Activated naive CD8-positive, alpha-beta T cell treated with anti-CD3 and anti-CD28 coated beads, Interleukin-2, amount 50 U/mL, for 16 hours (primary cell): ENCODE results near the gene COL23A1.

Source experiments
- DNase-seq: peaks from one replicate; pipeline ENCODE4 v3.0.0-alpha.2; 2020; ENCODE audit warnings: low read depth, low spot score

The COL23A1 gene

DNA sequence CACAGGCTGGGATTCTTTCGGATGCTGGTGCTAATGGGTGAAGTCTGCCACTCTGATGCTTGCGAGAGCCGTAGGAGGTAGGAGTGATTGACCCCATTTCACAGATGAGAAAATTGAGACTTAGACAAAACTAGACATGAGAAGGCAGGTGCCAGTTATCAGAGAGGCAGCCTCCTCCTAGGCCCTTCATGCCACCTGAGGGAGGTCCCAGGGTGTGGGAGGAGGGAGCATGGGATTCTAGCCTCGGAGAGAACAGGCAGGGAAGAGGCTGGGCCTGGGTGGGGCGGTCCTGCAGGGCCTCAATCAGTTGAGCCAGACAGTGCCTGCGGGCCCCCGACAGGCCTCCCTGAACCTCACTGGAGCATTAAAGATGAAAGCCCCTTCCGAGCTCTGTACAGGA lies 112.4 kb downstream of the COL23A1 start:
- no peak for DNase-seq

DNA sequence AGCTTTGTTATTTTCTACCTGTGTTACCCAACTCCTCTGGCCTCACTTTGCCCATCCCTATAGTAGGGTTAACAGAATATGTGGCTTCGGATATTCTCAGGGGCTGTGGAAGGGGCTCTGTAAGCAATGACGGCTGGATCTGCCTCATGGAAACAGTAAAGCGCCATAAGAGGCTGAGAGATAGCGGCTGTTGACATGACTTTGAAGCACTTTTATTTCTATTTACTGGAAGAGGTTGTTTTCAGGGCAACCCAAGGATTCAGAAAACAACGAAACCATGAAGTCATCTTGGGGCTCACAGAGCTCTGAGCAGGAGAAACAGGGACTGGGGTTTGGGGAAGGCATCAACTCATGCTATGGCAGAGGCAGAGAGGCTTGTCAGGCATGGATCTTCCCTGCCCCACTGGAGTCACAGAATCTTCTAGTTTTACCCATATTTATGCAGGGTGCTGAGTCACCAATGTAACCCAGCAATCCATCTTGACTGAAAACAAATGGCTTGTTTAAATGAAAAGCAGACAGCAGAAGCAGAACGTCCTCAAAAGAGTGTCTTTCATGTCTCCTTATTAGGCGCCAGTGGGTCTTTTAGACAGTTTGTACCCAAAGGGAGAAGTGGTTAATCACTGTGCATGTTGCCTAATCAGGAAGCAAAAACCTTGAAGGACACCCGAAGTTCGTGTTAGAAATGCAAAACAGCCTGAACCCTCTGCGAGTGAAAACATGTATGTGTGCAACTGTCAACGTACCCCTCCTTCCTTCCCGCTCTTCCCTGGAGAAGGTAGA lies 113.0 kb downstream of the COL23A1 start:
- DNase-seq: no peak

DNA sequence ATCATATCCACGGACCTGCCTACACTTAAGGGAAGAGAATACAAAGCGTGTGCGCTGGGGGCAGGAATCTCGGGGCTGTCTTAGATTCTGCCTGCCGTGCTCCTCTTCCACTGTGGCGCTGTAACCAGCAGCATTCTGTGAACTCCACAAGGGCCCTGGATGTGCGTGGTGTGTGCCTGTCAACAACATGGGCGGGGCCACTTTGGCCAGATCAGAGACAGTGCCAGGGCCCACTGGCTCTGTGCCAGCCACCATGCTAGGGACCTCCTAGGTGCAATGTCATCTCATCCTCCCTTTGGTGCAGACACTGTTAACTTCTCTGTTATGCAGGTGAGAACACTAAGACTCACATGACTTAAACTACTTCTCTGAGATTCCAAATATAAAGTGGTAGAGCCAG lies 113.7 kb downstream of the COL23A1 start:
- no peak for DNase-seq

DNA sequence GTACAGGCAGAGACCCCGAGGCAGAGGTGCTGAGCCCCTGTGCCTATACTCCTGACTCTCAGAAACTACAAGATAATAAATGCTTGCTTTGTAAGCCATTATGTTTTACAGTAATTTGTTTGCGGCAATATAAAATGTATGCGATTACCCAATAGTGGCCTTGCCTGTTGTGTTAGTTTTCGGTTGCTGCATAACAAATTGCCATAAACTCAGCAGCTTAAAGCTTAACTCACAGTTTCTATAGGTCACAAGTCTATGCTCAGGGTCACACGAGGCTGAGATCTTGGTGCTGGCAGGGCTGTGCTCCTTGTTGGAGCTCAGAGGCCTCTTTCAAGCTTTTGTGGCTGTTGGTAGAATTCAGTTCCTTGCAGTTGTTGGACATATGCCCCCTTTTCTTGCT lies 114.8 kb downstream of the COL23A1 start:
- no peak for DNase-seq

DNA sequence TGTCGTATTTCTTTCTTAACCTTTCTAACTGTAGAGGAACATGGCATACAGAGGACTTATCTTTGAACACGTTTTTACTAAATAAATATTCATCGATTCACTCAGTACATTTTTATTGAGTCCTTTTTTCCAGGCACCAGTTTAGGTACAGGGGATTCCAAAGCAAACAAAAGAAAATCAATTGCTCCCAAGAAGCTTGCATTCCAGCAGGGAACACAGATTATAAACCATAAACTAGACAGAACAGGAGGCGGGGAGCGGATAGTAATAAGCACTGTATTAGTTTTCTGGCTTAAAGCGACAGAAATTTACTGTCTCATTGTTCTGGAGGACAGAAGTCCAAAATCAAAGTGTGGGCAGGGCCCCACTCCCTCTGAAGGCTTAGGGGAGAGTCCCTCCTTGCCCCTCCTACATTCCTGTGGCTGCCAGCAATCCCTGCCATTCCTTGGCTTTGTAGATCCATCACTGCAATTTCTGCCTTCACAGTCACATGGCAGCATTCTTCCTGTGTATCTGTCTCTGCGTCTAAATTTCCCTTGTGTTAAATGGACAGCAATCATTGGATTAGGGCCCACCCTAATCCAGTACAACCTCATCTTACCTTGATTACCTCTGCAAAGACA lies 115.5 kb downstream of the COL23A1 start:
- DNase-seq: no peak

DNA sequence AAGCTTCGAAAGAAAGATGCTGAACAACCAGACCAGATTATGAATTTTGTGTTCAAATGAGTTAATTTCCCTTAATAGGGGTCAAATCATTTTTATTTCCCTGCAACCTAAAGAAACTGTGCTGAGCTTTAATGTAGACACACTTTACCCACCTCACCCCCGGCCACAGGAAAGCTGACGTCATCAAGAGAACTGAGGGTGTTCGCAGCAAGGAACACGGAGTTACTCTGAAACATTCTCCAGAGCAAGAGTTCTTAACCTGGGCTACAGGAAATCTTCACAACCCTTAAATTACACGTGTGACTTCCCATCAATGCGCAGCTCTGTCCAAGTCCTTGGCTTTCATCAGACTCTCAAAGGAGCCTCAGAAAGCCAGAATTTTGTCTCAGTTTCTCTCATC lies 116.3 kb downstream of the COL23A1 start:
- no peak for DNase-seq

DNA sequence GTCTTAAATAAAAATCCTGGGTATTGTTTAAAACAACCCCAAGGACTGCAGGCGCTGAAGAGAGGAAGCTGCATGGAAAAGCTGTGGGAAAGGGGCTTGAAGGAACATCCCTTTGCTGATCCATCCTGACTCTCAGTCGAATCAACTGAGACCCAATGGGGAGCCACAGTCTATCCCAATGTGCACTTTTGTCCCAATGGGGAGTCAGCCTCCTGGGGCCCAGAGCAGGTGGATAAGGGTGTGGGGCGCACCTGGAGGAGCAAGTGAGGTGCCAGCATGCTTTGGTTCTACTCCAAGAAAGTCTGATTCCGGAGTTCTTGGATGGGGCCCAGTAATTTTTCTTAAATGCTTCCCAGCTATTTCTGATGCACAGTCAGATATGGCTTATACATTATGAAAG lies 118.1 kb downstream of the COL23A1 start:
- no peak for DNase-seq

DNA sequence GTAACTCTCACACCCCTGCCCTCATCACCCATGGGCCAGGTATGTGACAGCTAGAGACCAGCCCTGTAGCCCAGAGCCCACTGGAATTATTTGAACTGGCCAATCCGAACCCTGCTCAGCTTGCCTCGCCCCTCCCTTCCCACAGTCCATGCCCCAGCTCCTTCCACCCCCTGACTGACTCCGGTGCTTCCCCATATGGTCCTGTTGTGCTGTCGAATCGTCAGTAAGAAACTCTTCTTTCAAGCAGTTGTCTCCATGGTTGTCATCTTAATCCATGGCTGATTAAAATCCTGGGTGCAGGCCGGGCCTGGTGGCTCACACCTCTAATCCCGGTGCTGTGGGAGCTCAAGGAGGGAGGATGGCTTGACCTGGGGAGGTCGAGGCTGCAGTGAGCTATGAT lies 118.5 kb downstream of the COL23A1 start:
- no peak for DNase-seq

DNA sequence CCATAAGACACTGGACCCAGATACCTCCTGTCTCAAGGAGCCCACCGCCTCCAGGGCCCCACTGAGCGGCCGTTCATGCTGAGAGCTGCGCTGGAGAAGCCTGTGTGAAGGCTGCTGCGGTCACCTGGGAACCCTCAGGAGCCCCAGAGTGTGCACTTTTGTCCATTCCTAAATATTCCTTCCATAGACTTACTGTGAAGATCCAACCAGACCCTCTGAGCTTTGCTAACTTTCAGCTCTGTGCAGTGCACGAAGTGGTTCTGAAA lies 119.5 kb downstream of the COL23A1 start:
- DNase-seq: no peak

DNA sequence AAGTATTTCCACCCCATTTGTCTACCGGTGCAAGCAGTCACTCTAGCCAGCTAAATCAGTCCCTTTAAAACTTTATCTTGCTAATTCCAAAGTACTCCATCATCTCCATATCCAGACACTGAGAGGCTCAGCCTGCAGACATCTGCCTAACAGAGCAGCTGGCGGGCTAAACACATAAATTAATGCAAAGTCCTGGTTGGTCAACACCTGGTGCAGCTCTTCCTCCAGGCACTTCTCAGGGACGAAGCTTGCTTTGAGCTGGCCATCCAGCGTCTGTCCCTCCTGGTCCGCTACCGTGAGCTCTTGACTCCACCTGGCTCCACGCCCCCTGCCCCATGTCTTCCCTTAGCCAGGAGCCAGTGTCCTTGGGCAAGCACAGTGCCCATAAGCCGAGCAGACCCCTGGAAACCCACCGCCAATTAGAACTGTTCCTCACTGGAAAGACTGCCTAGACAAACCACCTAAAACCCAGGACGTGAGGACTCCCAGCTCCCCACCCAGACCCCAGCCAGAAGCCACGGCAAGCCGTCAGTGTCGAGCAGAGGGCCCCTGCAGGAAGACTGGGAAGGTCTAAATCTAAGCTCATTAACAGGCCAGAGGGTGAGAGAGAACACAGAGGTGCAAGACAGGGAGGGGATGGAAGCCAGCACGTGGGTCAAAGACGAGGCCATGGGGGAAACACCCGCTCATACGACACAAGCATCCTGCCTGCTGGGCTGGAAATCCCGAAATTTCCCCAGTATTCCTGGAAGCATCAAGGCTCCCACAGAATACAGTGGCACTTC lies 120.0 kb downstream of the COL23A1 start:
- DNase-seq: no peak

DNA sequence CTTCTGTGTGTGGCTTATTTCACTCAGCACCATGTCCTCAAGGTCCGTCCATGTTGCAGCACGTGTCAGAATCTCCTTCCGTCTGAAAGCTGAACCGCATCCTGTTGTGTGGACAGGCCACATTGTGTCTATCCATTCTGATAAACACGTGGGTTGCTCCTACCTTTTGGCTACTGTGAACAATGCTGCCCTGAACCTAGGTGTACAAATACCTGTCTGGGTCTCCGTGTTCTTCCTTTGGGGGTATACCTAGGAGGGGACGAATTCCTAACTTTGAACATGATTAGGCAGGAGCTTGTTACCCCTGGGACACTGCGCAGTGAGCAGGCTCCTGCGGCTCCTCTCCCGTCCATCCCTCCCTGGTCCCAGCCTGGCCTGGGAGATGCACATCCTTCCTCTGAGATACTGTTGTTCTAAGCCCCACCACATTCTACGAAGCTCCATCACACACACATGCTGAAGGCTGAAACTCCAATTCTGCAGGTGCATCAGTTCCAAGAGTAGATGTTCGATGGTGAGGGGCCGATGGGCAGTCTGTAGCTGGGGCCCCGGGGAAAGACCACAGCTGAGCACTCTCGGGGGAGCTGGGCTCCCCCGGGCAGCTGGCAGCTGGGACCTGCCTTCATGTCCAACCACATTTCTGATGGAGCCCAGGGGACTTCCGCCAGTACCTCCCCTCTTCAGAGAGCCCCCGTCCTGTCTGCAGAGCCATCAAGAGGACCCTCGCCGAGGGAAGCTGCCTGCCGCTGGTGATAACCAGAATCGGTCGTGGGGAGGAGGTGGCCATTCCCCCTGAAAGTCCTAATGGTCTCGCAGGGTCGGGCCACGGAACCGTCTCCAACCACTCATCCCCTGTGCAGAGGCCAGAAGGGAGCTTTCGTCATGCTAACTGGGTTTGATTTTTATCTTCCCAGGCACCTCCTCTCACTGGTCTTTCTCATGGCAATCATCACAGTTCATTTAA lies 120.9 kb downstream of the COL23A1 start:
- no peak for DNase-seq

DNA sequence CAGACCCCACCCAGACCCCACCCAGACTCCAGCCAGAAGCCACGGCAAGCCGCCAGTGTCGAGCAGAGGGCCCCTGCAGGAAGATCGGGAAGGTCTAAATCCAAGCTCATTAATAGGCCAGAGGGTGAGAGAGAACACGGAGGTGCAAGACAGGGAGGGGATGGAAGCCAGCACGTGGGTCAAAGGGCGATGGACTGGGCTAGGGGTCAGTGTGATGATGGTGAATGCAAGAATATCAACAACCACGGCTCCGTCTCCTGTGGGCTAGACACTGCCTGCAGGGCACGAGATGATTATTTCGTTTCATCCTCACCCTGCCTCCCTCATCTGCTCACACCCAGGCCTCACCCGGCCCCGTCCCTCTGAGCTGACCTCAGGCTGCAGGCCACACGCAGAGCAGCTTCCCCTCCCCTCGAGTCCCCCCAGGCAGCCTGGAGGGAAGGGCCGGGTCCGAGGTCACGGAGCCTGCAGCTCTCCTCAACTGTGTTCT lies 122.0 kb downstream of the COL23A1 start:
- DNase-seq: no peak

DNA sequence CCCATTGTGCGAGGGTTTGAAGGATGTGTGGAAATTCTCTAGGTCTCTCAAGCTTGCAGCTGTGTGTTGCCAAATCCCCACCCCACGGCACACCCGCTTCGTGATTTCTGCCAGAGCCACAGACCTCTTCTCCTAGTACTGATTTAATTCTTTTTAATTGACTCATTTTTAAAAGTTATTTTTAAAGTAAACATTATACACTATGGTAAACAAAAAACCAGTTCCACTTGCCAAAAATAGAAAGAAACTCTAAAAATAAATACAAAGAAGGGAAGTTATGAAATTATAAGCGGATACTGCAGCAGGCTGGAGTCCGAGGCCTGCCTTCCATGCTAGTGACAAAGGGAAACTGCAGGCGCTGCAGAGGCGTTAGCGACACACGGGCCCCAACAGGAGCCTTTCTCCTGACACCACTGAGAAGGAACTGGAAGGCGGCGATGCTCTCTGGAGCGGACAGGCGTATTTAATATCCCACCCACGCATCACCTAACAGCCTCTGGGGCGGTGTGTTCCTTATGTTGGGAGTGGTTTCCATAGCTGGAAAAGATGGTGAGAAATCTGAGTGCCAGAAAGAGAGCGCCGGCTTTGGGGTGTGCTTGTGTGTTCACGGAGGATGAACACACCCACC lies 122.5 kb downstream of the COL23A1 start:
- DNase-seq: no peak

DNA sequence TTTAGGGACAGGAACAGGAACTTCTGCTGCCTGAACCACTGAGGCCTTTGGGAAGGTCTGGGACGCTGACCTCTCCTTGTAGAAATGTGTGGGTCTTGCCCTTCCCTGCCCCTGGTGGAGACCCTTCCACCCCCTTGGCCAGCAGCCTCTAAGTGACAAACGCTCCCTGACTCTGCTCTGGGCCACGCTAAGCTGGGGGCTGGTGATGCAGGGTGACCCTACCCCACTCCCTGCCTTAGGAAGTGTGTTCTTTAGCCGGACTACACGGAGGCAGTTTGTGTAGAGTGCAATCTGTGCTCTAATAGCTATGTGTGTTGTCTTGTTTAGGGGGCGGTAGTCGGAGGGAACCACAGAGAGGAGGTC lies 123.0 kb downstream of the COL23A1 start:
- DNase-seq: no peak

DNA sequence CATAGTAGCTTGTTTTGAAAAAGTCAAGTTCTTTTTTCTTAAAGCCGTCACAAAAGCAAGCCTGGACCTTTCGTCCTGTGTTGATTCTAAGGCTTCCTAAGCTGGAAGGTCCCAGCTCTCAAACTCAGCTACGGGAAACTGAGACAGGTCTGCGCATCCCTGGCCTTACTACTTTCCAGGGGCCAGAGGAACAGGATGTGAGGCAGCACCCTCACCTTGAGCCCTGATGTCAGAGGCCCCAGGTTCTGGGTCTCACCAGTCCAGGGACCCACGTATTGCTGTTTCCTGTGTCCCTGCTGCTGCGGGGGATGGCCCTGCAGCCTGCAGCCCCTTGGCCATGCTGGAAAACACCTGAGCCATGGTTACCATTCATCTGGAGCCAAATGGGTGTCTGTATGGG lies 123.9 kb downstream of the COL23A1 start:
- DNase-seq: no peak

DNA sequence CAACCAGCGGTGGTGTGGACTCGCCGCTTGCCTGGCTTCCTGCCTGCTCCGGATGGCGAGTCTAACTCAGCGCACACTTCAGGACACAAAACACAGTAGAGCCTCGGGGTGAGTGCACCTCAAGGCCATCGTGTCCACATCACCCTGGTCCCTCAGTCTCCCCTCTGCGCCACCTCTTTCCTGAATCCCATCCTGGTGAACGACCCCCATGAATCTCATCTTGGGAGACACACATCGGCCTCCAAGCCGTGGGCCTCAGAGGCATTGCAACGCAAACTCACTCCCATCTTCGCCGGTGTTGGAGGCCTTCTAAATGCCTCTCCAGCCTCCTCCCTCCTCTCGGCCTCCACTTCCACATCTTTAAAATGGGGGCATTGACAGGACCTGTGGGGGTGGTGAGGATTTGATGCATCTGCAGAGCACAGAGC lies 124.3 kb downstream of the COL23A1 start:
- DNase-seq: no peak

DNA sequence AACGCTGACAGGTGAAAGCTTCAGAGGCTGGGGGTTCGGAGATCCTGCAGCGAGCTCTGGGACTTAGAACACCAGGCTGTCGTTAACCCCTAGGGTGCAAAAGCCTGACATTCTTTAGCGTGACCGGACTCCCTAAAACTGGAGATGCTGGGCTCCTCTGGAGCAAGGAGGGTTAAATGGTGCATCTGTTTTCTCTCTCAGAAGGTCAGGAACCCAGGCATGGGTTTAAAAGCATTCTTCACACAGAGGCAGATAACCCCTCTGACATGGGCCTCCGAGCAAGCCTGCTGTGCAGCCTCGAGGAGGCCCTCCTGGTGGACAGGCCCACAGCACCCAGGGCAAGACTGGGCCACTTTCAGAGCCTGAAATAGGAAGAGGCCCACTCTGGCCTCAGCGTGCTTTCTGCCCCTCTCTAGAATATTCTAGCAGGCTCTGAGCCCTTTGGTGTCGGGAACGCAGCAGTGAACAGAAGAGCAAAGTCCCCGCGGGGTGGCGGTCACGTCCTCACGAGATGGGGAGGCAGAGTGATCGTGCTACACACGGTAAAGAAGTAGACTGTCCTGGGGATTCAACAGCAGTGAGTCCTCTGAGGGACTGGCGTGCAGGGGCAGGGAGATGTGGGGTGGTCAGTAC lies 124.8 kb downstream of the COL23A1 start:
- DNase-seq: no peak

DNA sequence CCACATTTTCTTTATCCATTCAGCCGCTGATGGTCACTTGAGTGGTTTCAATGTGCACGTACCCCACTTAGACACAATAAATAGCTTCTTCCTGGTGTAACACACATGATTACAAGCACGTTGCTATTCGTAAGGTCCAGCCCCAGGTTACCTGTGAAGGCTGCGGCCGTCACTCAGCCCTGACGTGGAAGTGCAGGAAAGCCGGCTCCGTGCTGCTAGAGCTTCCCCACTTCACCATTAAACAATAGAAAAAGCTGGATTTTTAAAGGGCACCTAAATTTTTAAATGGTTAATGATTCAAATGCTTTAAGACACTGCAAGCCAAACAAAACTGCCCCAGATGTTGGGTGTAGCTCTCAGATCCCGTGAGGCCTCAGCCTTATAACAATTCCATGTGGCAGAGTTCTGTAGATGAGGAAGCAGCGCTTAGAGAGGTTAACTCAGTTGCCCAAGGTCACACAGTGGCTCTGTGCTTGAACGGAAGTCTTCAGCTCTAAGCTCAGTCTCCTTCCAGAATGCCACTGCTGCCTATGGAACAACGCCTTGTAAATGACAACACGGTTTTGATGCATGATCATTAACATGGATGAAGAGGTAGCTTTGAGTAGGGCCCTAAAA lies 125.7 kb downstream of the COL23A1 start:
- no peak for DNase-seq

DNA sequence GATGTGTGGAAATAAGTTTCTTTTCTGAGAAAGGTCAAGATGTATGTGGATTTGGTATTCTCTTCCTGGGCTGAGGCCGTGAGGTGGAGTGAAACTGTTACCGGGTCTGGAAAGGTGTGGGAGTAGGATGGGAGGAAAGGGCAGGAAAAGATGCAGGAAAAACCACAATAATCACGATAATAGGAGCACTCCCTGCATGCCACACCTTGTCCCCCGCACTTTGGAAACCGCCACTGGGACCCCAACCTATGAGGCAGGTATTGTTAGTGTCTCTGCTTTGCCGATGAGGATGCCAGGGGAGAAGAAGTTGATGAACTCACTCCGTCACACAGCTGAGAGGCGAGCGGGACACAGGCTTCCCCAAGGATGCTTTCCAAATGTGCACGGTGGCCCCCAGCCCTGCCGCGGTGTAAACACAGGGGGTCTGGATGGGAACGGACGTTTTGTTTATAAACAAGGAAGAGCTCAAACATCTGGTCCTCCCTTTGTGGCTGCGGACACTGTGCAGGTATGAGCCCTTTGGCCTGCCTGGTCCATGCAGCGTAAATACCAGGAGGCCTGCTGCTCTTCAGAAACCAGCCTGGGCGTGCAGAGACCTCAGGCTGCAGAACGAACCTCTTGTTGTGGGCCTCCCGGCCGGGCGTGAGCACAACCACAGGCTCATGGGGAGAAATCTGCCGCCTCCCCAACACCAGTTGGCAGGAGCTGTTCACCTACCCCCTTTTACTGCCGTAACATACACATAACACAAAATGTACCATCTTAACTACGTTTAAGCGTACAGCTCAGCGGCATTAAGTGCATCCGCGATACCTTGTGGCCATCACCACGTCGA lies 126.7 kb downstream of the COL23A1 start:
- no peak for DNase-seq
